ENCODE data around the gene RBM11.

Gene RBM11

GRCh38 chr21:14271053-14271452 lies 55.1 kb downstream of the RBM11 start:
- DNase-seq (ENCODE audit: low read depth), result no peak

- no peak for DNase-seq (ENCODE audit: low read depth)
Observed at GRCh38 chr21:14271641-14272040, 55.7 kb downstream of the RBM11 start.

- DNase-seq (ENCODE audit: low read depth), result no peak
Observed at GRCh38 chr21:14273736-14274538, 58.0 kb downstream of the RBM11 start.

GRCh38 chr21:14275702-14276205 lies 59.8 kb downstream of the RBM11 start:
- no peak for DNase-seq (ENCODE audit: low read depth)

Data from non-pigmented ciliary epithelial cell (primary cell).